SIG-M5 treated with dmso at 0.1 percent for 504 hours (cell line): ENCODE measurements around the gene SEC22A.
A peak's percentile ranks its signal among the peaks of the same experiment; 100 is the strongest.

Source experiments
- DNase-seq: peaks from one replicate; lab custom pipeline; 2025; ENCODE audit not compliant: unreplicated experiment; lab: John Stamatoyannopoulos, UW

The SEC22A gene

GRCh38 chr3:123201557-123202427 is at the start of gene SEC22A:
TSS of gene SEC22A (plus strand) at chr3:123201943. CDS start at chr3:123209218, 7,275 bp downstream.
- peak; percentile 96 for DNase-seq

GRCh38 chr3:123152687-123153086 is 49.1 kb upstream of the SEC22A start:
- no peak for DNase-seq

DNA sequence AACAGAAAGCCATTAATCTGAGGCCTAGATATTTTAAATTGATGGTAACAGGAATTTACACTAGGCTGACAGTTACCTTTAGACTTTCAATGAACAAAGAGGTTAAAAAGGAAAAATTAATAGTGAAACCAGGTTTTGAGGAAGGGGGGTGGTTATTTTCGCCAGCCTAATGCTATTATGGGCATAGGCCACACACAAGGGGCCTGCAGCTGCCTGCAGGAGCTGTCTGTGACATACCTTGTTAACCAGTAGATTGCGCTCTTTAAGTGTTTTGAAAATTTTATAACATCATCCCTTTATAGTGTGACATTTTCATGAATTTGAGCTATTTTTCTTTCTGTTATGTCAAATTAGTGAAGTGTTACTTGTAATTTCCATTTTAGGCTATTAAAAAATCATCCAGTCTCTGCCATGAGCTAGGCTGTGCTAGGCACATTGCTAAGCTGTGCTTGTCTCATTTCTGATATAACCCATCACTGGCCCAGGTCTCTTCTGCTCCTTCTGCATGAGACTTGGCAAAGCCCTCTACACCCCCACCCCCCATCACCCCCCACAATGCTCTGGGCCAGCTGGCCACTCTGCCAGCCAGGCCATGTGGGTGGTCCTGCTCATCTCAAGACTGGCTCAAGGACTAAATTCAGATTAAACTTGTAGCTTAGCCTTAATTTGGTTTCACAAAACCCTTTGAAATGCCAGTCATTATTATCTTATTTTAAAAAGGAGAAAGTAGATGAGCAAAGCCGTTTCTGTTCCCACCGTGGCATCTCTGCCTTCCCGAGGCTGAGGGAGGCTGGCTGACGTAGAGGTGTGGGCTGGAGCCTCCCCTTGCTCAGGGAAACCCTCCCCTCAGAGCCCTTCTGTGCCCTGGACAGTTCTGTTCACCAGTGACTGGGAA is 48.4 kb upstream of the SEC22A start:
- no peak for DNase-seq

DNA sequence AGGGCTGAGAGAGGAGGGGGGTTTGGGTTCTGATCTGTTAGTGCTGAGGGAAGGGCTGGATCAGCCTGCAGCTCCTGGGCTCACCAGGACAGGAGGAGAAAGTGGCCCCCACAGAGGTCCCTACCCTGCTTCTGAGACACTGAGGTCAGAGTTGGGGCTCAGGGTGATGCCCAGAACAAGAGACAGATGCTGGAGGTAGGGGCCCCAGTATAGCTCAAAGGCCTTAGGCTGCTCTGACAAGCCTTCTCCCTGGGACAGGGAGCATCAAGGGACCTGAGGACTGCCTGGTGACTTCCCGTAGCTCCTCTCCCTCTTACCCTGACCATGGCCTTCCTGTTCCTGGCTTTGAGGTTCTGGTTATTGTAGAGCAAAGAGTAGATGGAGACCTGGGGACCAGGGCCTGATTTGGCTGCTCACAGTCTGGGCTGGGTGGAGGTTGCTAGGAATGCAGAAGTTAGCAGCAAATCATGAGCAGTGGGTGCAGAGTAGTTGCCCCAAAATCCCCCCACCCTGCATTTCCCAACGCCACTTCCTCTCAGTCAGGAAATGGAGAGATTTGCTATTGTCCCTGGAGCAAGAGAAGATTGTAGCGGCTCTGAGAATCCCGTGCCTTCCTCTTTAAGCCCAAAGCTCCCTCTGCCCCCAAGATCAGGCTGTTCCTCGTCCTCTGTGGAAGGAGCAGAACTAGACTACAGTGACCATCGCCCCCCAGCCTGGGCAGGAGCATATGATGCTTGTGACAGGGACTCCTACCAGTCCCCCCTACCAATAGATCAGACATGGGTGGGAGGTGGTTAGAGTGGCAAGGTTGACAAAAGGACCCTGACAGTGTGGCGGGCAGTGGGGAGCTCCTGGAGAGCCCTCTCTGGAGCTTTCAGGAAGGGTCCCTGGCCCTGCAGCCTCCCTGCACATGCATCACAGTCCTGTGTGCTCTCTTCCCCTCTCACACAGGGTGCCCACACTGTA is 47.4 kb upstream of the SEC22A start:
- no peak for DNase-seq

DNA sequence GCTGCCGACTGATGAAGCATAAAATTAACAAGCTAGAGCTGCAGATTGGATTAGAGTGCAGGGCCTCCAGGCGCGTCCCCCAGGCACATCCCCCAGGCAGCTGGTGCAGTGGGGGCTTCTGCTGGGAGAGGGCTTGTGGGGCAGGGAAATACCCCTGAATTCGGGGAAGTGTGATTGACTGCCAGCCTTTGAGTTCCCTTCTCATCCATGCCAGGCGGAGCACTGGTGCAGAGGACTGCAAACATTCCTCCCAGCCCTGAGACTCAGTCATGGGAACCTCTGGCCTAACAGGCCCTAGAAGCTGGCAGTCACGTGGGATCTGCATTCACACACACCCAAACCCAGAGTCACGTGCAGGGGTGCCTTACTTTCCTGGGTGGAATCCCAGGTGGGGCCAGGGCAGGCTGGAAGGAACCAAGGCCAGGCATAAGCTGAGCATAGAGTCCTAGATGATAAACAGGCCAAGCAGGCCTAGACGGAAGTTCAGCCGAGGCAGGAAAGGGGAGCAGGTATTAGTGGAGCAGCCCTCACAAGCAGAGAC is 46.2 kb upstream of the SEC22A start:
- no peak for DNase-seq

DNA sequence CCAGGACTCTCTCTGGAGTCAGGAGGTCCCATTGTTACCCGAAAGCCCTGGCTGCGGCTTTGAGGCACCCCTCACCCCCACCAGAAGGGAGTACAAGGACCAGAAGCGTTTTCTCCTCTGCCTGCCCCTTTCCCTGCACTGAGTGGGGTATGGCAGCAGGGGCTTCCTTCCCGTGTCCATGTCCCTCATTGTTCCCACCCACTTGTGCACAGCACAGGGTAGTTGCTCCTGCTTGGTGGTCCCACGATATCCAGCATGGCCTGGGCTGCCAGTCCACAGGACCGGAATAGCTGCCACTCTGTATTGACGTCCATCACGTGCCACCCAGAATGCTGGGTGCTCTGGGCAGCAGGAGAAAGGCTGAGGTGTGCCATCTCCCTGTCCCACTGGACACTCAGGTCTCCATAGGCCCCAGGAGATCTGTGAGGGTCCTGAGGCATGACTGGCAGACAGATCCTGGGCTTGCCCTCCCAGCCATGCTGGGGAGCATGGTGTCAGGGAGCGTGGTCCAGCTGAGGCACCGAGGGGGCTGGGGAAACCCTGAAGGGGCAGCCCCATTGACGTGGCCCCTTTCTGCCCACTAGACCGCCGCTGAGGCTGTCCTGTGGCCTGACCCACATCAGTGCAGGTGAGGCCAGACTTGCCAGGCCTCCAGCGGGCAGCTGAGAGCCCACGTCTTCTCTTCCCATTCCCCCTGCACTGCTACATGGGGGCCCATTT is 45.3 kb upstream of the SEC22A start:
- no peak for DNase-seq

GRCh38 chr3:123157209-123157597 is 44.5 kb upstream of the SEC22A start:
- DNase-seq: no peak

- no peak for DNase-seq
These were observed 44.0 kb upstream of the SEC22A start for GRCh38 chr3:123157598-123158287.

GRCh38 chr3:123158330-123158729 is 43.4 kb upstream of the SEC22A start:
- DNase-seq: no peak

DNA sequence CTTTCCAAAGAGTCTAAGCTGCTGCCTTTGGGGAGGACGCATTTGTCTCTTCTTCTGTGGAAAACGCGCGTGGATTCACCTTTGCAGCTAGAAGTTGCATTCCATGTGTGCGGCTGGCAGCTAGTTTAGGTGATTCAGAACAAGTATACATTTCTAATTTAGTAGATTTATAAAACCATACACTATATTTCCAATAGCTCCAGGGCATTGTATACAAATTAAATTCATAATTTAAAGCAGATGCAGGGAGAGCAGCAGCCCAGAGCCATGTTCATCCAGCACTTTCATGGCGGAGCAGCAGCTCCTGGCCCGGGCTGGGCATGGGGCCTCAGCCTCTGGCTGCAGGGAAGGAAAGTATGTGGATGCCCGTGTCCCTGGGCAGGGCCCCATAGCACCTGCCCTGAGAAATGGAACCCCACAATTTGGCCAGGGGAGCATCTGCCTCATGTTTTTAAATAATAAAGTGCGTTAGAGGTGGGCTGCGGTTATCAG is 42.8 kb upstream of the SEC22A start:
- DNase-seq: no peak

DNA sequence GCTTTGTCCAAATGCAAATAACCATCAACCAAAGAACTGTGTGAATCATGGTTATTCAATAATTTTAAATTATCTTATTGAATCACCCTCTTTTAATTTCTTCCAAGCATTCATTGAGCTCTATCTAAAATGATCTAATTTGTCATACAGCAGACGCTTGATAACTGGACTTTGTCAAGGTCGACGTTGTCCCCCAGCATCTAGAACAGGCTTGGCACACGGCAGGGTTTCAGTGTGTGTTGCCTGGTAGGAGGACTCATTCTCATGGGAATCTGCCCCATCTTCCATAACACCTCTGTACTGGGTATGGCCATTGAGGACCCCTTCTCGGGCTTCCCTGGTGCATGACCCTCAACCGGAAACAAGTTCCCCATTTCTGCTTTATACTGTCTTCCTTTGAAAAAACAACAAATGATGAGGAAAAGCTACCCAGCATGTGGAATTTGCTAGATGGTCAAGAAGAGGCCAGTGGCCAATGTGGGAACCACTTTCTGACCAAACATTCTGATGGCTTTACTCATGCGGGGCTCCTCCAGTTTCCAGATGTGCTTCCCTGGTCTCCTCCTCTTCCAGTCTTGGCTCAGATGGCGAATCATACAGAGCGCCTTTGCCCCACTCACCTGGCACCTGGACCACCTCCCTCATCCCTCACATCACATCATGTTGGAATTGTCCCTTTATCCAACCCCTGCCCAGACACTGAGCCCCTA is 41.7 kb upstream of the SEC22A start:
- DNase-seq: no peak

- DNase-seq: no peak
These were observed 40.6 kb upstream of the SEC22A start for GRCh38 chr3:123161167-123161566.

GRCh38 chr3:123163141-123163540 is 38.6 kb upstream of the SEC22A start:
- no peak for DNase-seq

GRCh38 chr3:123165163-123165562 is 36.6 kb upstream of the SEC22A start:
- no peak for DNase-seq

GRCh38 chr3:123167686-123168085 is 34.1 kb upstream of the SEC22A start:
- DNase-seq: no peak

GRCh38 chr3:123168122-123168521 is 33.6 kb upstream of the SEC22A start:
- DNase-seq: no peak

DNA sequence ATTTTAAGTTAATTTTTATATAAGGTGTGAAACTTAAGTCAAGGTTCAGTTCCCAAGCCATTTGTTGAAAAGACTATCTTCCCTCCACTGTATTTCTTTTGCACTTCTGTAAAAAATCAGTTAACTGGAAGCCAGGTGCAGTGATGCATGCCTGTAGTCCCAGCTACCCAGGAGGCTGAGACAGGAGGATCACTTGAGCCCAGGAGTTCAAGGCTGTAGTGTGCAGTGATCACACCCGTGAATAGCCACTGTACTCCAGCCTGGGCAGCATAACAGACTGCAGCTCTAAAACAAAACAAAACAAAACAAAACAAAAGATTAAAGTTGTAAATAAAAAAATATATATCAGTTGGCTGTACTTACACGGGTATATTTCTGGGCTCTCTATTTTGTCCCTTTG is 33.1 kb upstream of the SEC22A start:
- DNase-seq: no peak

DNA sequence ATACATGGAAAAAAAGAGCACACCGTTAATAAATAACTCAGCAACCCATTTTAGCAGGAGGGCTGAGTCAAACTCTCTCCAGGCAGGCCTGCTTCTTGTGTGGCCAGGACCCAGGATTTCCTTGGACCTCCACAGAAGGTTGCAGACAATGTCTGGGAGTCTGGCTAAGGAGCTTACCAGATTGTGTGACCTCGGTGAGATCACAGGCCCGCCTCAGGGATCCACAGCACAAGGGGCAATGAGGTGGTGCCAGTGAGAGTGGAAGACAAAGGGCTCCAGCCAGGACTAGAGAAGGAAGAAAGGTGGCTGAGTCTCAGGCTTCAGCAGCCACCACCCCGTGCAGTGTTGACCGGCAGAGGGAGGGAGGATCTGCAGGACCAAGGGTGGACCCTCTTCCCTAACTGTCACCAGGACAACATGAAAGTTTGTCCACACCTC is 32.2 kb upstream of the SEC22A start:
- no peak for DNase-seq
